GM19372 (cell line): ENCODE measurements around the gene VASH1.

Source experiments
- ATAC-seq: cut with Tn5 transposase; IDR thresholded peaks from one replicate; pipeline ENCODE4 v1.9.1; 2021; ENCODE audit warnings: mild to moderate bottlenecking, low read depth, moderate library complexity; ENCODE audit not compliant: unreplicated experiment

The VASH1 gene

DNA sequence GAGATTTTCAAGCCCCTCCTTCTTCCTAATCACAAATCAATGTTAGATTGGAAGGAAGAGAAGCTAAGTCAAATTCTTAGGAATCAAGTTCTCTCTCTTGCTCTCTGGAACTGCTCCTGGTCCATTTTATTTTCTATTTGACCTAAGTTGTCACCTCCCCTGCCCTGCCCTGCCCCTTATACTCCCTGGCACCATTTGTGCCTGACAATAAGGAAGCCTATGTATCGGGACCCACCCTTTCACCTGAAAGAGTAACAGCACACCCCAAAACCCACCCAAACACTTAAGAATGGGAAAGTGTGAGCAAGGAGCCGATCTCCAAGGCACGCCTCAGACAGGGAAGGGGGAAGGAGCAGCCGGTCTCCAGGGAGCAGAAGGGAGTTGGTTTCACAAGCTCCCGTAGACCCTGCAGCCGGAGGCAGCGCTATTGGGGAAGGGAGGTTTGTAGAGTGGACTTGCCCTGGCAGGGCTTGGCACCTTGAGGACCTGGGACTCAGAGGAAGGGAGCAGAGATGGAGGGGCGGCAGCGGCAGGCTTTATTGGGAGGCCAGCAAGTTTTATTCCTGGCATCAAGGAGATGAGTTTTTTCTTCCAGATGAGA, 66.5 kb downstream of the VASH1 start:
- no peak for ATAC-seq

DNA sequence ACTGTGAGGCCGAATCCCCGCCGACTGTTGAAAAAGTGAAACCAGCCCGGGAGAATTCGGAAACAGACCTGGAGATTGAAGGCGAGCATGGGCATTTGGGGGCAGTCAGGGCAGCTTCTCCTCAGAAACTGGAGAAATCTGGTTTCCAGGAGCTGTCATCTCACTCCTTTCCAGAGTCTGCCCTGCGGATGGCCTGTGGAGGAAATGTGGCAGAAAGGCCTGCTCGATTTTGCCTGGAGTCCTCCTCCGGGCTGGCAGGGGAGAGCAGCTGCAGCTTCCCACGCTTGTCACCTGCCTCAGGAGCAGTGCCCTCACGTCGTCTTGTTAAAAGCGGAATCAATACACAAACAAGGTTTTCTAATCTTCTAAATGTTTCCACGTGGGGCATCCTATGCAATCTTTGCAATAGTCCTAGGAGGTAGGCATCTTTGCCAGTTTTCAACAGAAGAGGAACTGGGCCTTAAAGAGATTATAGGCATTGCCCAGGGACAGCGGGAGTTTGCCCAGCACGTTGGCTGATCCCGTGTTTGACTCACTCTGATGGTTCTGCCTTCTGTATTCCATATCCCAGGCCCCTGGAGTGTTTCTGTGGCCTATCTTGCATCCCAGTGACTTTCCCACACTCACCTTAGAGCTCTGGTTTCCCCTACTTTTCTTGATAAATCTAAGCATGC, 67.2 kb downstream of the VASH1 start:
- no peak for ATAC-seq

- ATAC-seq: no peak
These were observed 67.7 kb downstream of the VASH1 start for GRCh38 chr14:76829013-76829365.

DNA sequence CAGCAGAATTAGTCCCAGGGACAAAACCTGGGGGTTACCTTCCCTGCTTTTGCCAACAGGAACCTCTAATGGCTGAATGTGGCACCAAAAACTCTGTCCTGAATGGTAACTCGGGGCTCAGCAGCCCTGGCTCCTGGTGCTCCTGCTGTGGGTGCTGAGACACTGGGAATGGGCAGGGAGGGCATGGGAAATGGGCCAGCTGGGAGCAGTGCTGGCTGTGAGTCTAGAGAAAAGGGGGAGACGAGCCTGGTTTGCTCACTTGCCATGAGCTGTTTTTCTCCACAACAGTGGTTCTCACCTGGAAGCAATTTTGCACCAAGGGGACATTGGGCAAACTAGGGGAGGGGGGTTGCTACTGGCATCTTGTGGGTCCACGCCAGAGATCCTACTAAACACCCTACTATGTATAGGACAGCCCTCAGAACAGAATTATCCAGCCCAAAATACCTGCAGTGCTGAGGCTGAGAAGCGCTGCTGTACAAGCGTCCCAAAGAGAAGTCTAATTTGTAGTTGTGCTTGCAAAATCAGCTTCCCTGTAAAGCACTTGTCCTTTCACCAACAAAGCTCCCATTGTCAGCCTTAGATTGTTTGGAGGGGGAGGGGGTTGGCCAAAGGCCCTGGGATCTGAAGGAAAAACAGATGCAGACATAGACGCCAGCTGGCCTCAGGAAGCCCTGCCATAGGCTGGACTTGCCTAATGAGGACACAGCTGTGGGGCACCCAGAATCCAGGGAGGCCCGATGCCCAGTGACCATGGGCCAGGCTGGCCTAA, 68.6 kb downstream of the VASH1 start:
- no peak for ATAC-seq

DNA sequence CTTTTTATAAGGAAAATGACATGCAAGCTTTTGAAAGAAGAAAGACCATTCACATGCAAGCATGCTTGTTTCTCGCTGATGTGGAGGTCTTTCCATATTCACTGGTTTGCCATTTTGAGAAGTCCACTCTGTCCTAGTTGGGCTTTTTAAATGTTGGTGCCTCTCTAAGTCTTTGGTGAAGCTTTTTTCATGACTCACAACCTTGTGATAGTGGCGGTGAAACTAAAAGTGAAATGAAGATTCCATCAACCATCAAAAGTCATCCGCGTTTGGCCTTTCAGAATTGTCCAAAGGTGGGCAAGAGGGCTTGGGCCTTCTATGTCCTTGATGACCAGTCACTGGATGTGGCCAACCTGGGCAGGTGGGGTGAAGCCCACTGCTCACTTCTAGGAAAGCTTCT, 69.3 kb downstream of the VASH1 start:
- ATAC-seq: no peak

DNA sequence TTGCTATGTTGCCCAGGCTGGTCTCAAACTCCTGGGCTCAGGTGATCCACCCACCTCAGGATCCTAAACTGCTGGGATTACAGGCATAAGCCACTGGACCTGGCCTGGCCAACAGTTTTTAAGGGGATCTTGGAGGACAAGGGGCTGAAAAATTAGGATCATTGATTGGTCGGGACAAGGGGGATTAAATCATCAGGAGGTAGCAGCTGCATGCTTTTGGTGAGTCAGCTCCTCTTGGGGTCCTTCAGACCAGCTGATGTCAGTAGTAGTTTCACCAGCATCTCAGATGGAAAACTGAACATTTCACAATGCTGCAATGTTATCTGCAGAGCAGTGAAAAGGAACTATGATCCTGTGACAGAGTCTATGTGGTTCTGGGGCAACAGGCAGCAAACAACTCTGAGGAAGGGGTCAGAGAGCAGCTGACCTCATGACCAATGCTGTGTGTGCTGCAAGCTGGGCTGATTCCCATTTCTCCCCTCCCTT, 71.3 kb downstream of the VASH1 start:
- ATAC-seq: no peak
